PC-3 (cell line): ENCODE data around the gene SLCO2A1. TPM values are rescaled to one million over a fixed set of nuclear protein-coding genes. Genes with fewer than 3 reads are reported as not detected.

ENCODE experiments used
- ATAC-seq: fragments of 200-7000 bp; cut with Tn5 transposase; 2 replicates; pipeline ENCODE4 v1.9.1; 2020; ENCODE audit warnings: mild to moderate bottlenecking, moderate library complexity
- BruUV-seq: library from RNA; stranded (reverse); fragments of 400-500 nt; replicated peaks from 2 replicates; lab custom pipeline; 2021; lab: Mats Ljungman, UMichigan
- CTCF ChIA-PET: fragments of 300-600 bp; sonication (Branson Sonifier 250); formaldehyde crosslinking; loops from one replicate; lab custom pipeline; 2022; ENCODE audit warnings: antibody characterized with exemption; lab: Charles Lee
- POLR2A ChIA-PET: fragments of 300-600 bp; sonication (Branson Sonifier 250); formaldehyde crosslinking; loops from one replicate; lab custom pipeline; 2022; ENCODE audit warnings: antibody characterized with exemption; ENCODE audit not compliant: unreplicated experiment; lab: Charles Lee
- DNase-seq: peaks from one replicate; pipeline ENCODE4 v3.0.0-alpha.2; 2015
- H2AFZ ChIP-seq: fragments of 300-600 bp; sonication (generic); 2 replicates; pipeline ENCODE4 v1.6.0; 2016; ENCODE audit warnings: antibody characterized with exemption, low read length
- H3F3A ChIP-seq: fragments of 300-600 bp; sonication (generic); one replicate; pipeline ENCODE4 v1.6.0; 2017; ENCODE audit warnings: antibody characterized with exemption, low read length, control low read depth, mild to moderate bottlenecking; ENCODE audit not compliant: unreplicated experiment
- H3K27ac ChIP-seq: fragments of 300-600 bp; sonication (generic); 2 replicates; pipeline ENCODE4 v1.5.1; 2016; ENCODE audit warnings: mild to moderate bottlenecking, low read length
- H3K27me3 ChIP-seq: fragments of 300-600 bp; sonication (generic); 2 replicates; pipeline ENCODE4 v1.6.1; 2016; ENCODE audit warnings: low read length, mixed read lengths
- H3K36me3 ChIP-seq: fragments of 300-600 bp; sonication (generic); 2 replicates; pipeline ENCODE4 v1.6.1; 2016; ENCODE audit warnings: low read depth, mixed run types, low read length, mixed read lengths
- H3K4me1 ChIP-seq: fragments of 300-600 bp; sonication (generic); 2 replicates; pipeline ENCODE4 v1.5.1; 2016; ENCODE audit warnings: low read length; ENCODE audit not compliant: insufficient read depth
- H3K4me2 ChIP-seq: fragments of 300-600 bp; sonication (generic); 2 replicates; pipeline ENCODE4 v1.6.0; 2016; ENCODE audit warnings: low read length
- H3K4me3 ChIP-seq: fragments of 300-600 bp; sonication (generic); 2 replicates; pipeline ENCODE4 v1.5.1; 2016; ENCODE audit warnings: mild to moderate bottlenecking, low read length, mixed read lengths
- H3K79me2 ChIP-seq: fragments of 300-600 bp; sonication (generic); 2 replicates; pipeline ENCODE4 v1.6.1; 2017; ENCODE audit warnings: low read length, mixed read lengths
- H3K9ac ChIP-seq: fragments of 300-600 bp; sonication (generic); 2 replicates; pipeline ENCODE4 v1.6.0; 2016; ENCODE audit warnings: mild to moderate bottlenecking, low read length
- H3K9me2 ChIP-seq: fragments of 300-600 bp; sonication (generic); replicated peaks from 2 replicates; pipeline ENCODE4 v1.6.1; 2016; ENCODE audit warnings: mixed run types, low read length, mixed read lengths
- H3K9me3 ChIP-seq: fragments of 300-600 bp; sonication (generic); 2 replicates; pipeline ENCODE4 v1.6.1; 2016; ENCODE audit warnings: low read length, mixed read lengths
- H4K20me1 ChIP-seq: fragments of 300-600 bp; sonication (generic); 2 replicates; pipeline ENCODE4 v1.6.1; 2016; ENCODE audit warnings: low read length, mixed read lengths
- EZH2 ChIP-seq: fragments of 300-600 bp; sonication (generic); IDR thresholded peaks from one replicate; pipeline ENCODE4 v1.6.1; 2017; ENCODE audit warnings: antibody characterized with exemption, mild to moderate bottlenecking, low read length; ENCODE audit not compliant: unreplicated experiment
- EZH2phosphoT487 ChIP-seq: fragments of 300-600 bp; sonication (generic); IDR thresholded peaks from 2 replicates; pipeline ENCODE4 v1.6.1; 2018; ENCODE audit warnings: mild to moderate bottlenecking, antibody characterized with exemption, low read length, borderline replicate concordance
- intact Hi-C: fragments of 100-400 bp; cut with micrococcal nuclease; formaldehyde crosslinking; loops from 2 replicates; pipeline ENCODE4 v1.9.0; 2023
- total RNA-seq: library from RNA; depleted of rRNA; stranded (reverse); fragments of >200 nt; gene quantifications from 2 replicates; pipeline ENCODE4 v1.2.3, GENCODE V29; 2014
- TF ChIP-seq, protein P1 (sequence below): fragments of 300-600 bp; sonication (generic); conservative IDR thresholded peaks from 2 replicates; pipeline ENCODE4 v1.5.1; 2017; ENCODE audit warnings: antibody characterized with exemption, low read depth, mild to moderate bottlenecking, low read length

The SLCO2A1 gene
- total RNA-seq, 1 experiment from 2014 or later: not detected

DNA sequence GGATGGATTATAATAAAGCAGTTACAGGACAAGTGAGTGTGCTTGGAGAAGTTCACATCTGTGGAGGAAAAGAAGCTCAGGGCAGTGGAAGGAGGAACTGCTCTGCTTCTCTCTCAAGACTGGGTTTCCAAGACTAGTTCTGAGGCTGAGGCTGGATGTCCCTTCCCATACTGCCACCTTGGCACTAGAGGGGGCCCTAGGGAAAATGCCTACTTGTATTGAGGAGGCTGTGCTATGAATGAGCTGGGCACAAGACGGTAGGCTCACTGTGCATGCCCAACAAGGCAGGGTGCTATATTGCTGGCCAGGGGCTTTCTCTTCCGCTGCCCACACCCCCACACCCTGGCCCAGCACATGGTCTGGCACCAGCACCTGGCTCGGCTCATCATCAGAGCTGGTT lies 65.2 kb downstream of the SLCO2A1 start:
- Histone ChIP-seq H3K27me3 (no peaks in the 10 kb centered on the region), H4K20me1 (no peaks in the 10 kb centered on the region), H3K4me3 (no peak overlapping the region), H3K79me2 (no peaks in the 10 kb centered on the region), H3F3A (no peaks in the 10 kb centered on the region), H3K9me3 (no peaks in the 10 kb centered on the region), H3K27ac (no peak overlapping the region), H3K4me1 (no peaks in the 10 kb centered on the region), H2AFZ (no peak overlapping the region), H3K4me2 (no peak overlapping the region), H3K9me2 (no peaks in the 10 kb centered on the region), H3K36me3 (no peaks in the 10 kb centered on the region), H3K9ac (no peak overlapping the region)
- POLR2A ChIA-PET: no interaction called here
- DNase-seq (peak; percentile 32), ATAC-seq (no peak)
- intact Hi-C loops: no loop called here
- TF ChIP-seq, protein P1, sequence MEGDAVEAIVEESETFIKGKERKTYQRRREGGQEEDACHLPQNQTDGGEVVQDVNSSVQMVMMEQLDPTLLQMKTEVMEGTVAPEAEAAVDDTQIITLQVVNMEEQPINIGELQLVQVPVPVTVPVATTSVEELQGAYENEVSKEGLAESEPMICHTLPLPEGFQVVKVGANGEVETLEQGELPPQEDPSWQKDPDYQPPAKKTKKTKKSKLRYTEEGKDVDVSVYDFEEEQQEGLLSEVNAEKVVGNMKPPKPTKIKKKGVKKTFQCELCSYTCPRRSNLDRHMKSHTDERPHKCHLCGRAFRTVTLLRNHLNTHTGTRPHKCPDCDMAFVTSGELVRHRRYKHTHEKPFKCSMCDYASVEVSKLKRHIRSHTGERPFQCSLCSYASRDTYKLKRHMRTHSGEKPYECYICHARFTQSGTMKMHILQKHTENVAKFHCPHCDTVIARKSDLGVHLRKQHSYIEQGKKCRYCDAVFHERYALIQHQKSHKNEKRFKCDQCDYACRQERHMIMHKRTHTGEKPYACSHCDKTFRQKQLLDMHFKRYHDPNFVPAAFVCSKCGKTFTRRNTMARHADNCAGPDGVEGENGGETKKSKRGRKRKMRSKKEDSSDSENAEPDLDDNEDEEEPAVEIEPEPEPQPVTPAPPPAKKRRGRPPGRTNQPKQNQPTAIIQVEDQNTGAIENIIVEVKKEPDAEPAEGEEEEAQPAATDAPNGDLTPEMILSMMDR: peak; percentile 49; the same call in 1 of the 2 replicates
- TF ChIP-seq EZH2phosphoT487: no peak
- no TSS peak for BruUV-seq
- CTCF ChIA-PET: no interaction called here

DNA sequence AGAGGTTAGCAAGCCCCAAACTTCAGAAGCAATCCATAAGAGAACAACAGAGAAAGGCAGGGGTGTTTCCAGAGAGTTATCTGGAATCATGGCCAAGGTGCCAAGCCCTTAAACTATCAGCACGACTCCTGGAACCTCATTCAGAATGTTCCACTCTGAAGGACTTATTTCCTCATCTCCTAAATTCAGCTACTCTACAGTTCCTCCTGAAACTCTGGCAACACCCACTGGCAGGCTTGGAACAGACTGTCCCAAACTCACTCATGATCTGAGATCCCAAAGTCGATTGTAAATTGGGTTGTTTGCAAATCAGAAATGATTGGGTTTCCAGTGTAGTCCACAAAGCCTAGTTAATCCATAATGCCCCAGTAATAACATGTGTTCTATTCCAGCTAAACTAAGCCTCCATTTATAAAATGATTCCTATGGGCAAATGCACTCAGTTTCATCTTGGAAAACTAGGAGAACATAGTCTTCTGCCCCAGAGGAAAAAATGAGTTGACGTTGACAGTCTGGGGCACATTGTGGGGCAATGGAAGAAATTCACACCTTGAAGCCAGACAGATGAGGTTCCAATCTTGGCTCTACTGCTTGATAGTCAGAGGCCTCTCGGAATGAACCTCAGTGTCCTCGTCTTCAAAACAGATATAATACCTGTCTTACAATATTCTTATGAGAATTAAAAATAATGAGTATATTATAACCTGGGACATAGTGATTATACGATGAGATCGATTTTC lies 65.9 kb downstream of the SLCO2A1 start:
- Histone ChIP-seq H3K27ac (no peak overlapping the region), H3K9me3 (no peaks in the 10 kb centered on the region), H3K27me3 (no peaks in the 10 kb centered on the region), H3K9me2 (no peaks in the 10 kb centered on the region), H3K4me1 (no peaks in the 10 kb centered on the region), H3K4me3 (no peak overlapping the region), H3K79me2 (no peaks in the 10 kb centered on the region), H2AFZ (no peak overlapping the region), H4K20me1 (no peaks in the 10 kb centered on the region), H3K4me2 (no peak overlapping the region), H3K9ac (no peak overlapping the region), H3K36me3 (no peaks in the 10 kb centered on the region), H3F3A (no peaks in the 10 kb centered on the region)
- DNase-seq: no peak
- TF ChIP-seq EZH2: no peak
- no peak for TF ChIP-seq EZH2phosphoT487
- TF ChIP-seq, protein P1: no peak
- intact Hi-C loops: no loop called here
- ChIA-PET CTCF (no interaction called here), POLR2A (no interaction called here)
- ATAC-seq: no peak
- no TSS peak for BruUV-seq

DNA sequence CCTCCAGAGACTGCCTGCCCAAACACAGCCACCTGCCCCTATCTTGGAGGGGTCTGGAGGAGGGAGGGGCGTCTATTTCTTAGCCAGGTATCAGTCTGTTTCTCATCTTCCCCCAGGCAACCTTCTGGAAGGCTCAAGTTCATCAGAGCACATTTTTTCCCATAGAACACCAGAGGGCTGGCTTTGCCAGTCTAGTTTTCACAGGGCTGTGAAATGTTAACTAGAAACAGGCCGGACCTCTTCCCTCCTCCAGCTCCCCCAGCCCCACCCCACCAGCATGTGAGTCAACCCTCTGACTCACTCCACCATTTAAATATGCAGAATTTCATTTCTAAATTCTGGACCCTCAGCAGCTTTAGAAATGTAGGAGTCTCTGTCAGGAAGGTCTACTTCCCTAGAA lies 66.9 kb downstream of the SLCO2A1 start:
- H3F3A ChIP-seq: no peaks in the 10 kb centered on the region
- H3K4me1 ChIP-seq: no peaks in the 10 kb centered on the region
- no peak overlapping the region for H3K9ac ChIP-seq
- no peak for TF ChIP-seq EZH2
- H3K4me2 ChIP-seq: no peak overlapping the region
- no peaks in the 10 kb centered on the region for H4K20me1 ChIP-seq
- H3K27ac ChIP-seq: no peak overlapping the region
- no peak for ATAC-seq
- H3K9me3 ChIP-seq: no peaks in the 10 kb centered on the region
- H3K9me2 ChIP-seq: no peaks in the 10 kb centered on the region
- ChIA-PET CTCF (no interaction called here), POLR2A (no interaction called here)
- H3K36me3 ChIP-seq: no peaks in the 10 kb centered on the region
- no peak overlapping the region for H3K4me3 ChIP-seq
- peak; percentile 20 for DNase-seq
- intact Hi-C loops: no loop called here
- H2AFZ ChIP-seq: no peak overlapping the region
- H3K27me3 ChIP-seq: no peaks in the 10 kb centered on the region
- BruUV-seq: no TSS peak
- no peaks in the 10 kb centered on the region for H3K79me2 ChIP-seq
